ENCODE results near the gene FAM135A.
"Not testable (repeated sequence)": the region's sequence is repeated elsewhere in the genome, so short reads cannot be mapped to it uniquely, and the experiment has no call there.

The FAM135A gene

DNA sequence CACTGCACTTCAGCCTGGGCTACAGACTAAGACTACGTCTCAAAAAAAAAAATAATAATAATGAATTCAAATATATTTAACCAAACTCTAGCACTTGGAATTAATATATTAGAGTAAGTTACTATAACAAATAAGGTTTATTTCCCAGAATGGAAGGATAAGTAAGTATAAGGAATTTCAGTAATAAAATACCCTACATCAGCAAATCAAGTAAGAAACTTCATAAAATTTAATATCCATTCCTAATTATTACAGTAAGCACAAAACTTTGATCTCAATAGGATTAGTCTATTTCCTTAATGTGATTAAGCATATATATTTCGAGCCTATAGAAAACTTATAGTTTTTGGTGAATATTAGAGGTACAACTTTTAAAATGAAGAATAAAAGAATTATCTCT lies 116.7 kb downstream of the FAM135A start:
- Histone ChIP-seq H3K4me1 (ENCODE audit: control insufficient read depth, insufficient read depth, low read length) (no peaks in the 10 kb centered on the region), H3K27me3 (ENCODE audit: control insufficient read depth, insufficient read depth, low read length, poor library complexity, severe bottlenecking) (no peaks in the 10 kb centered on the region), H3K27ac (ENCODE audit: insufficient read depth, low read depth, low read length, poor library complexity, severe bottlenecking) (no peak overlapping the region), H3K9me3 (ENCODE audit: control insufficient read depth, low read length) (no peaks in the 10 kb centered on the region), H3K4me3 (ENCODE audit: insufficient read depth, low read depth, low read length) (no peak overlapping the region), H3K36me3 (ENCODE audit: control insufficient read depth, insufficient read depth, low read length) (peaks cover 3% of the 10 kb centered on the region)
- WGBS, 2 experiments, result no CpG with 5 or more reads among the region's 2 CpGs

DNA sequence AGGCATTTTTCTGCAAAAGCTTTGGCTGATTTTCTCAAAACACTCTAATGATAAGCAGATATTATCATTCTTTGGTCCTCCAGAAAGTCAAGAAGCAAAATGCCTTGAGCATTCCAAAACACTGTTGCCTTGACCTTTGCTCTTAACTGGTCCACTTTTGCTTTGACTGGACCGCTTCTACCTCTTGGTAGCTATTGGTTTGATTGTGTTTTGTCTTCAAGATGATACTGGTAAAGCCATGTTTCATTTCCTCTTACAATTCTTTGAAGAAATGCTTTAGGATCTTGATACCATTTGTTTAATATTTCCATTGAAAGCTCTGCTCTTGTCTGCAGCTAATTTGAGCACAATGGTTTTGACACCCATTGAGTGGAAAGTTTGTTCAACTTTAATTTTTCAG lies 117.8 kb downstream of the FAM135A start:
- no peaks in the 10 kb centered on the region for H3K9me3 ChIP-seq (ENCODE audit: control insufficient read depth, low read length)
- 100% methylated on average over 1 of the region's 1 CpG for WGBS, 2 experiments
- H3K36me3 ChIP-seq (ENCODE audit: control insufficient read depth, insufficient read depth, low read length), result no peaks in the 10 kb centered on the region
- H3K4me1 ChIP-seq (ENCODE audit: control insufficient read depth, insufficient read depth, low read length), result no peaks in the 10 kb centered on the region
- no peak overlapping the region for H3K4me3 ChIP-seq (ENCODE audit: insufficient read depth, low read depth, low read length)
- no peaks in the 10 kb centered on the region for H3K27me3 ChIP-seq (ENCODE audit: control insufficient read depth, insufficient read depth, low read length, poor library complexity, severe bottlenecking)
- H3K27ac ChIP-seq (ENCODE audit: insufficient read depth, low read depth, low read length, poor library complexity, severe bottlenecking), result no peak overlapping the region

DNA sequence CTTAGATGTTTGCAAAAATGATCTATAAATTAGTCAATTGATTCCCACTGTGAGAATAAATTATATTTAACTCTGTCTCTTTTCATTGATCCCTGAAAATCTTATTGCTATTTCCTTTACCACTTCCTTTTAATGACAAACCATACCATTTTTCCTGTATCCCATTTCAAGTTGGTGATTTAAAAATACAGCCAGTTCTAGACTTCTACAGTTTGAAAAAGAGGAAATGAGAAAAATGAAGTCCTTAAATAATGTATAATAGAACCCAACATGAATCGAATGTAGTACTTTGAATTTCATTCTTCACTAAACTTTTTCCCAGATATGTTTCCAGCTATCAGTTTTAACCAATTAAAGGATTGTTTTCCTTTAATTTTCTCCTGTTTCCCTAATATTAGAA lies 124.0 kb downstream of the FAM135A start:
- WGBS, 2 experiments, result 100% methylated on average over 1 of the region's 1 CpG; no CpG with 5 or more reads in 1 of the 2 experiments
- peaks cover 6% of the 10 kb centered on the region for H3K36me3 ChIP-seq (ENCODE audit: control insufficient read depth, insufficient read depth, low read length)

DNA sequence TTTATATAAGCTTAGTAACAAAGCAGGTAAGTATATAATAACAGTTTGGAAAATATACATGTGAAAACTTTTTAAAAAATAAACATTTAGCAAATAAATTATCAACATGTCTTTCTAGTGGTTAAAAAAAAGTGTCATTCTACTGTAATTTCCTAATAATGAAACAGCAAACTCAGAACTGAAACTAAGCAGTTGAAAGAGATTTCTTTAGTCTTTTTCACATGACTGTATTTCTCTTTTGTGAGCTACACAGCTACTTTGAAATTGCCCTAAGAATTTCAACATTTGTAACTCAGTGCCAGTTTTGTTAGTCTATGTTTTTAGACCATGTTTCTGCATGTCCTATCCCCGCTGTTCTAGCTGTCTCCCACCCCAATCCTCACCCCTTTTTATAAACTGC lies 125.1 kb downstream of the FAM135A start:
- H3K4me3 ChIP-seq (ENCODE audit: insufficient read depth, low read depth, low read length), result no peak overlapping the region
- H3K27me3 ChIP-seq (ENCODE audit: control insufficient read depth, insufficient read depth, low read length, poor library complexity, severe bottlenecking), result no peaks in the 10 kb centered on the region
- 100% methylated on average over 1 of the region's 1 CpG; no CpG with 5 or more reads in 1 of the 2 experiments for WGBS, 2 experiments
- no peaks in the 10 kb centered on the region for H3K4me1 ChIP-seq (ENCODE audit: control insufficient read depth, insufficient read depth, low read length)
- H3K9me3 ChIP-seq (ENCODE audit: control insufficient read depth, low read length), result no peaks in the 10 kb centered on the region
- peaks cover 6% of the 10 kb centered on the region for H3K36me3 ChIP-seq (ENCODE audit: control insufficient read depth, insufficient read depth, low read length)
- H3K27ac ChIP-seq (ENCODE audit: insufficient read depth, low read depth, low read length, poor library complexity, severe bottlenecking), result no peak overlapping the region

More for the DNA sequence above, 124.0 kb downstream of the FAM135A start:
- H3K27me3 ChIP-seq (ENCODE audit: control insufficient read depth, insufficient read depth, low read length, poor library complexity, severe bottlenecking), result no peaks in the 10 kb centered on the region
- no peaks in the 10 kb centered on the region for H3K4me1 ChIP-seq (ENCODE audit: control insufficient read depth, insufficient read depth, low read length)
- H3K9me3 ChIP-seq (ENCODE audit: control insufficient read depth, low read length), result no peaks in the 10 kb centered on the region
- no peak overlapping the region for H3K4me3 ChIP-seq (ENCODE audit: insufficient read depth, low read depth, low read length)
- H3K27ac ChIP-seq (ENCODE audit: insufficient read depth, low read depth, low read length, poor library complexity, severe bottlenecking), result no peak overlapping the region

DNA sequence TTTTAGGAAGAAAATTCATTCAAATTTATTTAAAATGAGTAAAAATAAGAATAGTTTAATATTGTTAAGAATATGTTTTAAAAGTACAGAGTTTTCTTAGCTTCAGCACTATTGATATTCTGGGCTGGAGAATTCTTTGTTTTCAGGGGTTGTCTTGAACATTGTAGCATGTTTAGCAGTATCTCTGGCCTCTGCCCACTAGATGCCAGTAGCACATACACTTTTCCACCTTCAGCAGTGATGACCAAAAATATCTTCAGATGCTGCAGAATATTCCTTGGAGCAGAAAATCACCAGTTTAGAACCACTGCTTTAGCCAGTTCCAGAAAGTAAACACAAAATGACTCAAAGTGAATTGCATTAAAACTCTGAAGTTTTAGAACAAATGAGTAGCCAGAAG lies 134.0 kb downstream of the FAM135A start:
- H3K27me3 ChIP-seq (ENCODE audit: control insufficient read depth, insufficient read depth, low read length, poor library complexity, severe bottlenecking), result no peaks in the 10 kb centered on the region
- no peaks in the 10 kb centered on the region for H3K9me3 ChIP-seq (ENCODE audit: control insufficient read depth, low read length)
- peaks cover 4% of the 10 kb centered on the region for H3K36me3 ChIP-seq (ENCODE audit: control insufficient read depth, insufficient read depth, low read length)
- no peak overlapping the region for H3K4me3 ChIP-seq (ENCODE audit: insufficient read depth, low read depth, low read length)
- no peak overlapping the region for H3K27ac ChIP-seq (ENCODE audit: insufficient read depth, low read depth, low read length, poor library complexity, severe bottlenecking)
- no peaks in the 10 kb centered on the region for H3K4me1 ChIP-seq (ENCODE audit: control insufficient read depth, insufficient read depth, low read length)

DNA sequence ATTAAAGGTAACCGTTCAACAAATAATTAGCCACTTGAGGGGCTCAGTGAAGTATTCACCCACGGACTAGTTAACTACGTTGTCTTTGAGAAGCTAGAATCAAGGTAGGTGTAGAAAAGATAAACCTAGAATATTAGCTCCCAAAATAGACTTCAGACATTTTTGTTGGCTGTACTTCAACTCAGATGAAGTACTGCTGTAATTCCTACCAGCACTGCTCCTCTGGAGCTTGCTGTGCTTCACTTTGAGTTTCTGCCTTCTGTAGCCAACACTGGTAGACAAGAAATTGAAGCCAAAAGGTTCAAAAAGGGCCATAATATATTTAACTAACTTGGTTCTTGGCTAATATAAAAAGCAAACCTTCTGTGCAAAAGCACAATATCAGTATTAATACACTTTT lies 134.6 kb downstream of the FAM135A start:
- Histone ChIP-seq H3K4me1 (ENCODE audit: control insufficient read depth, insufficient read depth, low read length) (no peaks in the 10 kb centered on the region), H3K9me3 (ENCODE audit: control insufficient read depth, low read length) (no peaks in the 10 kb centered on the region), H3K4me3 (ENCODE audit: insufficient read depth, low read depth, low read length) (no peak overlapping the region), H3K36me3 (ENCODE audit: control insufficient read depth, insufficient read depth, low read length) (peaks cover 4% of the 10 kb centered on the region), H3K27me3 (ENCODE audit: control insufficient read depth, insufficient read depth, low read length, poor library complexity, severe bottlenecking) (no peaks in the 10 kb centered on the region), H3K27ac (ENCODE audit: insufficient read depth, low read depth, low read length, poor library complexity, severe bottlenecking) (no peak overlapping the region)
- WGBS, 2 experiments, result 94 to 96% methylated on average over 3 of the region's 3 CpGs

DNA sequence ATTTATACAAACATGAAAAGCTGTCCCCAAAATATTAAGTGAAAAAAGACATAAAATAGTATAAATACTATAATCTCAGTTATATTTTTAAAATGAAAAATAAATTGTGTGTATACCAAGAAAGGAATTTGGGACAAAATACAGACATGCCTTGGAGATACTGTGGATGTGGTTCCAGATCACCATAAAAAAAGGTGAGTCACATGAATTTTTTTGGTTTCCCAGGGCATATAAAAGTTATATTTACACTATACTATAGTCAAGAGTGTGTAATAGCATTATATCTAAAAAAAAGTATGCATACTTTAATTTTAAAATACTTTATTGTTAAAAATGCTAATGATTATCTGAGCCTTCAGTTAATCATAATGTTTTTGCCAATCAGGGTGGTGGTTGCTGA lies 136.0 kb downstream of the FAM135A start:
- Histone ChIP-seq H3K4me3 (ENCODE audit: insufficient read depth, low read depth, low read length) (no peak overlapping the region), H3K36me3 (ENCODE audit: control insufficient read depth, insufficient read depth, low read length) (peaks cover 4% of the 10 kb centered on the region), H3K4me1 (ENCODE audit: control insufficient read depth, insufficient read depth, low read length) (no peaks in the 10 kb centered on the region), H3K27ac (ENCODE audit: insufficient read depth, low read depth, low read length, poor library complexity, severe bottlenecking) (no peak overlapping the region), H3K9me3 (ENCODE audit: control insufficient read depth, low read length) (no peaks in the 10 kb centered on the region), H3K27me3 (ENCODE audit: control insufficient read depth, insufficient read depth, low read length, poor library complexity, severe bottlenecking) (no peaks in the 10 kb centered on the region)

DNA sequence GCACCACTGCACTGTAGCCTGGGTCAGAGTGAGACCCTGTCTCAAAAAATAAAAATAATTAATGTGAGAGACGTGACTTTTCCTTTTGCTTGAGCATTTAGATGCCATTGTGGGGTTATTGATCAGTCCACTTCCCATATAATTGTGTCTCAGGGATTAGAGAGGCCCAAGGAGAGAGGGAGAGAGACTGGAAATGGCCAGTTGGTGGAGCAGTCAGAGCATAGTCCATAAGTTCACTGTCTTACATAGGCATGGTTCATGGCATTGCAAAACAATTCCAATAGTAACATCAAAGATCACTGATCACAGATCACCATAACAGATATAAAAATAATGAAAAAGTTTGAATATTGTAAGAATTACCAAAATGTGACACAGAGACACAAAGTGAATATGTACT lies 138.3 kb downstream of the FAM135A start:
- Histone ChIP-seq H3K27me3 (ENCODE audit: control insufficient read depth, insufficient read depth, low read length, poor library complexity, severe bottlenecking) (no peaks in the 10 kb centered on the region), H3K9me3 (ENCODE audit: control insufficient read depth, low read length) (no peaks in the 10 kb centered on the region), H3K4me1 (ENCODE audit: control insufficient read depth, insufficient read depth, low read length) (no peaks in the 10 kb centered on the region), H3K4me3 (ENCODE audit: insufficient read depth, low read depth, low read length) (no peak overlapping the region), H3K36me3 (ENCODE audit: control insufficient read depth, insufficient read depth, low read length) (peaks cover 4% of the 10 kb centered on the region), H3K27ac (ENCODE audit: insufficient read depth, low read depth, low read length, poor library complexity, severe bottlenecking) (no peak overlapping the region)
- WGBS, 2 experiments, result 67 to 88% methylated on average over 1 of the region's 1 CpG

DNA sequence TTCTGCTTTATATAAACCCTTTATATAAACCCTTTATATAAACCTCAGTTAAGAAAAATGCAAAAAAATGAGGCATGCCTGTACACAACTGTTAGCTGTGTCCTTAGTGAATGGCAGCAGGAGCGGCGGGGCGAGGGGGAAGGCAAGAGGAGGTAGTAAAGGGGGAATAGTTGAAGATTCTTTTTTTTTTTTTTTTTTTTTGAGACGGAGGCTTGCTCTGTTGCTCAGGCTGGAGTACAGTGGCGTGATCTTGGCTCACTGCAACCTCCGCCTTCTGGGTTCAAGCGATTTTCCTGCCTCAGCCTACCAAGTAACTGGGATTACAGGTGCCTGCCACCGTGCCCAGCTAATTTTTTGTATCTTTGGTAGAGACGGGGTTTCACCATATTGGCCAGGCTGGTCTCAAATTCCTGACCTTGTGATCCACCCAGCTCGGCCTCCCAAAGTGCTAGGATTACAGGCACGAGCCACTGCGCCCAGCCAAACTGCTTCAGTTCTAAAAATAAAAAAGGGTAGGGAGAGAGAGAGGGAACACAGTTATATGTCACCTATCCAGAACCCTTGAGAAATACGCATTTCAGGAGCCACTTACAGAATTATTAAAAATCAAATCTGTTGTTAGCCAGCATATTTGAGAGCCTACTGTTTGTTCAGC lies 139.1 kb downstream of the FAM135A start:
- WGBS, 2 experiments, result 90 to 92% methylated on average over 13 of the region's 13 CpGs
- H3K36me3 ChIP-seq (ENCODE audit: control insufficient read depth, insufficient read depth, low read length); H3K9me3 ChIP-seq (ENCODE audit: control insufficient read depth, low read length); H3K27me3 ChIP-seq (ENCODE audit: control insufficient read depth, insufficient read depth, low read length, poor library complexity, severe bottlenecking); H3K27ac ChIP-seq (ENCODE audit: insufficient read depth, low read depth, low read length, poor library complexity, severe bottlenecking); H3K4me1 ChIP-seq (ENCODE audit: control insufficient read depth, insufficient read depth, low read length); H3K4me3 ChIP-seq (ENCODE audit: insufficient read depth, low read depth, low read length): not testable (repeated sequence)

DNA sequence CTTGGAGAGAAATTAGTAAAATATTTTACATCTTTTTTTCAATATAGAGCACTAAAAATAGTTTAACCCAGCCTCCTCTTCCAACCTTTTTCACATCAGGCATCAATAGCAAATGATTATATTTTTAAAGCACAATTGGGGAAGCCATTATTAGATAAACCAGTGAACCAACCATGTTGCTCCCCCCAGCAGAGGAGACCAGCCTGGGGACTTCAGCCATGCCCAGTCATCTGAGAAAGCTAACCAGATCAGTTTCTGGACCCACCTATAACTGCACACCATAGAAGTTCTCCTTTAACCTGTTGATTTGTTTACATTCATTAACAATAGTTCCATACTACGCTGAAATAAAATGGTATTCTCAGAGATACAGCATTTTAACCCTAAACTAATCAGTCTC lies 139.7 kb downstream of the FAM135A start:
- WGBS, 2 experiments, result 93 to 100% methylated on average over 1 of the region's 1 CpG
- Histone ChIP-seq H3K4me3 (ENCODE audit: insufficient read depth, low read depth, low read length) (no peak overlapping the region), H3K4me1 (ENCODE audit: control insufficient read depth, insufficient read depth, low read length) (no peaks in the 10 kb centered on the region), H3K9me3 (ENCODE audit: control insufficient read depth, low read length) (no peaks in the 10 kb centered on the region), H3K27me3 (ENCODE audit: control insufficient read depth, insufficient read depth, low read length, poor library complexity, severe bottlenecking) (no peaks in the 10 kb centered on the region), H3K36me3 (ENCODE audit: control insufficient read depth, insufficient read depth, low read length) (peaks cover 4% of the 10 kb centered on the region), H3K27ac (ENCODE audit: insufficient read depth, low read depth, low read length, poor library complexity, severe bottlenecking) (no peak overlapping the region)

DNA sequence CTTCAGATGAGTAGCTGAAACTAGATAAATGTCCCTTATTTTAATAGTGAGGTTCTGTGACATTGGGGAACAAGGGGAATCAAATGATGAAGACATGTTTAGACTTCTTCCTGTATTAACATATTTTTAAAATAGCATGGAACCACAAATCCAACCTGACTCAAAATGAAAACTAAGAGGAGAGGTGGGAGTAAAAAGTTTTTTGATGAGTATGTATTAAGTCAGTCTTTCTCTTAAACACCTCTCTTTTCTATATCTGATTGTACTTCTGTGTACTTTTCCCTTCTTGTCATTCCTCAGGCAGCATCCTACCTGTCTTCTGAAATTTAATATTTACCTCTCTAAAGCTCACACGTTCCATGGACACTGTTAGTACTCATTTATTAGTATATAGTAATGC lies 144.7 kb downstream of the FAM135A start:
- 75% methylated on average over 1 of the region's 1 CpG; no CpG with 5 or more reads in 1 of the 2 experiments for WGBS, 2 experiments
- Histone ChIP-seq H3K27me3 (ENCODE audit: control insufficient read depth, insufficient read depth, low read length, poor library complexity, severe bottlenecking) (no peaks in the 10 kb centered on the region), H3K27ac (ENCODE audit: insufficient read depth, low read depth, low read length, poor library complexity, severe bottlenecking) (no peak overlapping the region), H3K4me3 (ENCODE audit: insufficient read depth, low read depth, low read length) (no peak overlapping the region), H3K36me3 (ENCODE audit: control insufficient read depth, insufficient read depth, low read length) (no peaks in the 10 kb centered on the region), H3K4me1 (ENCODE audit: control insufficient read depth, insufficient read depth, low read length) (no peaks in the 10 kb centered on the region), H3K9me3 (ENCODE audit: control insufficient read depth, low read length) (no peaks in the 10 kb centered on the region)
